Right lobe of liver (tissue), 6 donors: ENCODE results near the gene ZNG1F. TPM values are rescaled to one million over a fixed set of nuclear protein-coding genes. Genes with fewer than 3 reads are reported as not detected.
"Not testable (repeated sequence)": the region's sequence is repeated elsewhere in the genome, so short reads cannot be mapped to it uniquely, and the experiment has no call there.

Experiments used
- ATAC-seq, 4 donors: fragments of 200-7000 bp; cut with Tn5 transposase; one replicate each; pipeline ENCODE4 v1.9.1; 2020; ENCODE audit warnings: mild to moderate bottlenecking in 4 of 4, moderate library complexity in 4 of 4
- DNase-seq, 3 donors: peaks; one replicate each; pipeline ENCODE4 v3.0.0-alpha.2; 2020
- H3K27ac ChIP-seq, 3 donors: fragments of 200-600 bp; one replicate each; pipeline ENCODE4 v1.8.0; 2022
- H3K27me3 ChIP-seq, 2 donors: fragments of 200-600 bp; one replicate each; pipeline ENCODE4 v1.8.0; 2022
- H3K36me3 ChIP-seq, 4 donors: fragments of 200-600 bp; sonication (generic) in 1 of 4; one replicate each; pipeline versions ENCODE4 v1.5.1 to v1.8.0; 2017 to 2022; ENCODE audit warnings: control low read depth in 1 of 4
- H3K4me1 ChIP-seq, 4 donors: fragments of 200-600 bp; sonication (generic) in 1 of 4; one replicate each; pipeline versions ENCODE4 v1.5.1 to v1.8.0; 2017 to 2022; ENCODE audit warnings: control low read depth in 1 of 4
- H3K4me3 ChIP-seq, 3 donors: fragments of 200-600 bp; one replicate each; pipeline ENCODE4 v1.8.0; 2022
- H3K9me3 ChIP-seq, 4 donors: fragments of 200-600 bp; sonication (generic) in 1 of 4; one replicate each; pipeline versions ENCODE4 v1.5.1 to v1.8.0; 2017 to 2022; ENCODE audit warnings: control low read depth in 1 of 4
- WGBS: methylation state at CpG from one replicate; pipeline ENCODE4 v1.1.6; 2018; ENCODE audit warnings: low coverage, low lambda C conversion rate; ENCODE audit not compliant: insufficient coverage; ENCODE audit errors: missing lambda C conversion rate; 5-methylcytosine and 5-hydroxymethylcytosine counted together
- intact Hi-C, 2 donors: fragments of 100-400 bp; cut with DNase I; formaldehyde crosslinking; loops; one replicate each; pipeline versions ENCODE4 v1.11.2 to v1.14.1; 2022
- microRNA-seq, 2 donors: library from miRNA; unstranded; fragments of <30 nt; microRNA quantifications; one replicate each; pipeline ENCODE4, GENCODE V29; 2019 to 2020
- small RNA-seq, 2 experiments: library from RNA; depleted of rRNA; stranded (forward); fragments of <200 nt; gene quantifications; one replicate each; pipeline ENCODE3, GENCODE V24; 2016
- total RNA-seq, 6 experiments: library from RNA; depleted of rRNA in 2 of 6; stranded (reverse); fragments of >200 nt in 2 of 6; fragmentation: NEBNext Ultra II Directional in 3 of 6; extraction: Animal tissue kit (Norgen Biotek cat#: 25700) in 3 of 6; gene quantifications; one replicate each; pipeline versions ENCODE4 v1.1.0 to v1.2.4, GENCODE V29; 2016 to 2023
- TF ChIP-seq, protein P1 (sequence below), 4 donors: fragments of 200-600 bp in 3 of 4; fragments of 450-650 bp in 1 of 4; IDR thresholded peaks; one replicate each; pipeline versions ENCODE4 v1.5.1 to v1.8.0; 2016 to 2022; ENCODE audit warnings: antibody characterized with exemption in 4 of 4, mild to moderate bottlenecking in 2 of 4
- donor health status: DM: no; HTN: yes; CAD: no.
- donor health status: DM: no; HTN: no; CAD: no.
- donor health status: DM: no; HTN: no; CAD: no.
- donor health status: DM: no; HTN: yes; CAD: no.
- donor health status: DM: no; HTN: yes; CAD: no.

Gene ZNG1F
- total RNA-seq, 6 experiments from 2014 or later: 2.3 to 16.7 (median 4.8) TPM

DNA sequence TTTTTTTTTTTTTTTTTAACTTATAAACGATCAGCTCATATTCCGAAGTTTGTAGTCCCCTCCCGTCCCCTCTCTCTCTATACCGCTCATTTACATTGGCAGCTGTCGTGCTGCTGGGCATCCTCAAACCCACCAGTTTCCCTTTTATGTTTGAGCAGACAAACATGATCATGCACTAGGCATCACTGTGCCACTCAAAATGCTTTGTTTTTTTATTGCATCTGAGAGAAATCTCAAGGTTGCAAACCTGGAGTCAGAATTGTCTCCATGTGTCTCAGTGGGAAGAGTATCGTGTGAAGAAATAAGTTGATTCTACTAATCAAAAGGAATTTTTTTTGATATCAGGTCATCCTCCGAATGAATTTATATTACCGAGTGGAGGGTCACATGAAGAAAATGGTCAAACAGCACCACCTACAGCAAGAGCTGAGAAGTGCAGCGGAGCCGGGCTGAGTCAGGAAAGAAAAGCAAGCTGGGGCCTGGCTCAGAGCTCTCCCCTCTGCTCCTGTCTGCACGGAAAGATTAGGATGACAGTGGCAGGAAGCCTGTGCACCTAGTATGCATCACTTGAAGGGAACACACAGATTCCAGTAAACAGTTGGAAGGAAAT, 100.6 kb downstream of the ZNG1F start:
- 6% methylated on average over 9 of the region's 11 CpGs for WGBS
- H3K4me3 ChIP-seq, H3K9me3 ChIP-seq, H3K4me1 ChIP-seq, DNase-seq, H3K27me3 ChIP-seq, H3K36me3 ChIP-seq, H3K27ac ChIP-seq, intact Hi-C loops: not testable (repeated sequence)
- TF ChIP-seq, protein P1, sequence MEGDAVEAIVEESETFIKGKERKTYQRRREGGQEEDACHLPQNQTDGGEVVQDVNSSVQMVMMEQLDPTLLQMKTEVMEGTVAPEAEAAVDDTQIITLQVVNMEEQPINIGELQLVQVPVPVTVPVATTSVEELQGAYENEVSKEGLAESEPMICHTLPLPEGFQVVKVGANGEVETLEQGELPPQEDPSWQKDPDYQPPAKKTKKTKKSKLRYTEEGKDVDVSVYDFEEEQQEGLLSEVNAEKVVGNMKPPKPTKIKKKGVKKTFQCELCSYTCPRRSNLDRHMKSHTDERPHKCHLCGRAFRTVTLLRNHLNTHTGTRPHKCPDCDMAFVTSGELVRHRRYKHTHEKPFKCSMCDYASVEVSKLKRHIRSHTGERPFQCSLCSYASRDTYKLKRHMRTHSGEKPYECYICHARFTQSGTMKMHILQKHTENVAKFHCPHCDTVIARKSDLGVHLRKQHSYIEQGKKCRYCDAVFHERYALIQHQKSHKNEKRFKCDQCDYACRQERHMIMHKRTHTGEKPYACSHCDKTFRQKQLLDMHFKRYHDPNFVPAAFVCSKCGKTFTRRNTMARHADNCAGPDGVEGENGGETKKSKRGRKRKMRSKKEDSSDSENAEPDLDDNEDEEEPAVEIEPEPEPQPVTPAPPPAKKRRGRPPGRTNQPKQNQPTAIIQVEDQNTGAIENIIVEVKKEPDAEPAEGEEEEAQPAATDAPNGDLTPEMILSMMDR (IDR thresholded peaks at IDR 0.05): peak; percentile 6 to 45 (median 40)
- ATAC-seq: peak; percentile 93 to 98 (median 94)

DNA sequence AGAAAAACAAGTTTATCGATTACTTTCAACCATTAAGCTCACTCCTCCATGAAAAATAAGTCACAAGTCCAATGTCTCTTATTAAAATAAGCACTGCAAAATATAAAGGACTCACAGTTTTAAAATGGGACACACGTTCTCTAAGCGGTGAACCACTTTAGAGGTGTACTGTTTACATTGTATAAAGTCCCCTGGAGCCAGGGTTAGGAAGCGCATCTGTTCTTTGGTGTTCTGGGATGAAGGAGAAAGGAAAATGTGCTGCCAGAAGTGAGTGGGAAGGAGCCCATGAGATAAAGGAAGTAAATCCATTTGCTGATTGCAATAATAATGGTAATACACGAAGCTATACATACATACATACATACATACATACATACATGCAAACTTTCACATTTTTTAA, 101.2 kb downstream of the ZNG1F start:
- H3K27me3 ChIP-seq, ATAC-seq, H3K9me3 ChIP-seq, H3K4me3 ChIP-seq, intact Hi-C loops, H3K36me3 ChIP-seq, H3K4me1 ChIP-seq, DNase-seq, H3K27ac ChIP-seq: not testable (repeated sequence)
- 59% methylated on average over 5 of the region's 5 CpGs for WGBS

DNA sequence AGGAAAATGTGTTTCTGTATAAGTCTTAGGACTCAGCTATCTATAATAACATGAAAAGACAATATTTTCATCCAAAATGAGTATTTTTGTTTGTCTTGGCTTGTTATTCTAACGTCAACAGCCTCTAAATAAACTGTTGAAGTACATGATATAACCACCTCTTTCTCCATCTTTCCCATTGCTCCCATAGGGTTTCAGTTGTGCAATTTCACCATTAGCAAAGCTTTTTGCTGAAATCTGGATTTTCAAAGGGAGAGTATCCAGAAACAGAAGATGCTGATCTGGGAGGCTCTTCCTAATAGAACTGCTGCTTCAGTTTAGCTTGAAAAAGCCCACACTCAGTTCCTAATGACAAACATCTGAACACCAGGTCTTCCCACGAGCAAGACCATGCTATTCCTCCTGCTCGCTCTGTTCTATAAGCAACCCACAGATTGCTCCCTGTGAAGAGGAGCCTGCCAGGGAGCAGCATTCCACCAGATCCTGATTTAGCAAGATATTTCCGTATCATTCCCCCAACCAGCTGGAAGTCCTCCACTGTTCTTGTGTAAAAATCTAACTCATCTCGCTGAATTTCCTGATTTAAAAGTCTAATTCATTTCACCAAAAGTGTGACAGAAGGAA, 101.8 kb downstream of the ZNG1F start:
- H3K27ac ChIP-seq, H3K9me3 ChIP-seq, ATAC-seq, H3K36me3 ChIP-seq, H3K4me3 ChIP-seq, DNase-seq, H3K27me3 ChIP-seq, H3K4me1 ChIP-seq, intact Hi-C loops: not testable (repeated sequence)
- 45% methylated on average over 4 of the region's 5 CpGs for WGBS

DNA sequence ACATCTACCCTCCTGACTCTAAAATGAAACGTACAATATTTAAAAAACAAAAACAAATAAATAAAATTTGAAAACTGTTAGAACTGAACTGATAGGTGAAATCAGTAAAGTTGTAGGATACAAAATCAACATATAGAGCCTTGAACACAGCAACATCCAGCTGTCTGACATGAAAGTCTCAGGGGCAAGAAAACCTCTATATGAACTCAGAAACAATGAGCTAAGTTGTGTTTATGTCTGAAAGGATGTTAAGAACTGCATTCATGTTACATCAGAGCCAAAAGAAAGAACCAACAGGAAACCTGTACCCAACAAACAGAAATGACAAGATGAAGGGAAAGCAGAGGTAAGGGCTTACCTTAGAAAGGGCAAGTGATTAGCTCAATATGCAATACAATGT, 102.4 kb downstream of the ZNG1F start:
- 13% methylated on average over 1 of the region's 1 CpG for WGBS
- ATAC-seq, H3K36me3 ChIP-seq, H3K27me3 ChIP-seq, DNase-seq, H3K4me1 ChIP-seq, H3K4me3 ChIP-seq, intact Hi-C loops, H3K27ac ChIP-seq, H3K9me3 ChIP-seq: not testable (repeated sequence)

DNA sequence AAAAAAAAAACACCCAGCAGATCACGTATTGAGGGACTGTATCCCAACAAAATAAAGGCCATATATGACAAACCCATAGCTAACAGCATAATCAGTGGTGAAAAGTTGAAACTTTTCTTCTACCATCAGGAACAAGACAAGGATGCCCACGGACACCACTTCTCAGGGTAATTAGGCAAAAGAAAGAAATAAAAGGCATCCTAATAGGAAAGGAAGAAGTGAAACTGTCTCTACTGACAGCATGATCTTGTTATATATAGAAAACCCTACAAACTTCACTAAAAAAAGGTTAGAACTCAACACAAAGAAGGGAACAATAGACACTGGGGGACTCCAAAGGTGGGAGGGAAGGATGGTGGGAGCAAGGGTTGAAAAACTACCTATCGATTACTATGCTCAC, 102.9 kb downstream of the ZNG1F start:
- H3K4me3 ChIP-seq, ATAC-seq, H3K36me3 ChIP-seq, H3K27me3 ChIP-seq, H3K4me1 ChIP-seq, DNase-seq, intact Hi-C loops, H3K27ac ChIP-seq, H3K9me3 ChIP-seq: not testable (repeated sequence)
- WGBS: 37% methylated on average over 3 of the region's 3 CpGs

DNA sequence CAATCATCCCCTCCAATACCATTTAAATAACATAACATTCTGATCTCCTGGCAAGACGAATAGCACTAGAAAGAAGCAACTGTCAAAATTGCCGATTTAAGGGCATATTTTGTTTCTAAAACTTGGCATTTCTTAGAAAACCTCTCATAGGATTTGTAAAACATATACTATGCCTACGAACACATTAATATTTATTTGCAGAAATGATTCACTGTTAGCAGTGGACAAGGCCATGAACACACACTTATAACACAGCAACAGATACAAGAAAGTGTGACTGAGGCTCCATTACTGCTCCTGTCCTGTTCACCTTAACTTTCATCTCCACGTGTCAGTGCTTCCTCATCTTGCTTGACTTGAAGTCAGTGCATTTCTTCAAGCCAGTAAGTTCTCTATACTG, 106.8 kb downstream of the ZNG1F start:
- DNase-seq, H3K27ac ChIP-seq, H3K4me1 ChIP-seq, H3K36me3 ChIP-seq, ATAC-seq, H3K9me3 ChIP-seq, intact Hi-C loops, H3K27me3 ChIP-seq, H3K4me3 ChIP-seq: not testable (repeated sequence)
- WGBS: 25% methylated on average over 4 of the region's 4 CpGs

Small RNA genes within 50 kb of the gene (microRNA-seq; reads per million reads assigned to microRNA genes)
- gene MIR4477A: 0 reads per million in 2 donors

Small RNA genes within 50 kb of the gene (small RNA-seq; reads per million reads assigned to genes)
- gene MIR4477A (0 reads per million in 2 experiments), gene RNA5SP530 (0 reads per million in 2 experiments)

Other genes with a start within 250 kb of the ZNG1F start
- gene FOXD4L6, start 60.6 kb downstream of the ZNG1F start, total RNA-seq: not detected